OCI-LY3 (cell line): ENCODE measurements around the gene COBL.

Experiments
- H2AFZ ChIP-seq: fragments of 200-600, 300-600 bp; shearing (Covaris generic); 2 replicates; pipeline ENCODE4 v1.6.0; 2014; ENCODE audit warnings: antibody characterized with exemption, low read depth, low read length
- H3K27ac ChIP-seq: fragments of 200-600, 300-600 bp; sonication (generic); 2 replicates; pipeline ENCODE4 v1.5.1; 2014; ENCODE audit warnings: mild to moderate bottlenecking, low read length, moderate library complexity, mixed read lengths
- H3K27me3 ChIP-seq: fragments of 200-600, 300-600 bp; sonication (generic); 2 replicates; pipeline ENCODE4 v1.6.1; 2014; ENCODE audit warnings: low read depth, low read length, mixed read lengths
- H3K36me3 ChIP-seq: fragments of 200-600, 300-600 bp; sonication (generic); replicated peaks from 2 replicates; pipeline ENCODE3; 2014; ENCODE audit warnings: low read depth, low read length, mixed read lengths
- H3K4me1 ChIP-seq: fragments of 300-600, 200-600 bp; sonication (generic); 2 replicates; pipeline ENCODE4 v1.6.1; 2014; ENCODE audit warnings: low read length, mixed read lengths
- H3K4me2 ChIP-seq: fragments of 200-600, 300-600 bp; sonication (generic); 2 replicates; pipeline ENCODE4 v1.6.1; 2014; ENCODE audit warnings: low read length, mixed read lengths
- H3K4me3 ChIP-seq: fragments of 300-600, 200-600 bp; sonication (generic); 2 replicates; pipeline ENCODE4 v1.5.1; 2014; ENCODE audit warnings: antibody characterized with exemption, mild to moderate bottlenecking, low read length, moderate library complexity
- H3K79me2 ChIP-seq: fragments of 300-600, 200-600 bp; shearing (Covaris generic); 2 replicates; pipeline ENCODE4 v1.6.1; 2014; ENCODE audit warnings: mild to moderate bottlenecking, low read length, mixed read lengths
- H3K9ac ChIP-seq: fragments of 300-600, 200-600 bp; shearing (Covaris generic); 2 replicates; pipeline ENCODE4 v1.6.0; 2014; ENCODE audit warnings: mild to moderate bottlenecking, low read length, moderate library complexity
- H3K9me3 ChIP-seq: fragments of 200-600, 300-600 bp; shearing (Covaris generic); 2 replicates; pipeline ENCODE4 v1.6.1; 2014; ENCODE audit warnings: low read length, mixed read lengths; ENCODE audit not compliant: insufficient read depth
- H4K20me1 ChIP-seq: fragments of 200-600, 300-600 bp; sonication (generic); 2 replicates; pipeline ENCODE4 v1.6.1; 2016; ENCODE audit warnings: low read length, mixed read lengths; ENCODE audit not compliant: insufficient read depth
- EZH2phosphoT487 ChIP-seq: fragments of 200-600 bp; shearing (Covaris generic); IDR thresholded peaks from 2 replicates; pipeline ENCODE4 v1.6.1; 2018; ENCODE audit warnings: antibody characterized with exemption, mixed run types, low read depth
- TF ChIP-seq, protein P1 (sequence below): fragments of 200-600, 300-600 bp; sonication (generic); IDR thresholded peaks from 2 replicates; pipeline ENCODE4 v1.5.1; 2014; ENCODE audit warnings: antibody characterized with exemption, low read length, low read depth

COBL gene

DNA sequence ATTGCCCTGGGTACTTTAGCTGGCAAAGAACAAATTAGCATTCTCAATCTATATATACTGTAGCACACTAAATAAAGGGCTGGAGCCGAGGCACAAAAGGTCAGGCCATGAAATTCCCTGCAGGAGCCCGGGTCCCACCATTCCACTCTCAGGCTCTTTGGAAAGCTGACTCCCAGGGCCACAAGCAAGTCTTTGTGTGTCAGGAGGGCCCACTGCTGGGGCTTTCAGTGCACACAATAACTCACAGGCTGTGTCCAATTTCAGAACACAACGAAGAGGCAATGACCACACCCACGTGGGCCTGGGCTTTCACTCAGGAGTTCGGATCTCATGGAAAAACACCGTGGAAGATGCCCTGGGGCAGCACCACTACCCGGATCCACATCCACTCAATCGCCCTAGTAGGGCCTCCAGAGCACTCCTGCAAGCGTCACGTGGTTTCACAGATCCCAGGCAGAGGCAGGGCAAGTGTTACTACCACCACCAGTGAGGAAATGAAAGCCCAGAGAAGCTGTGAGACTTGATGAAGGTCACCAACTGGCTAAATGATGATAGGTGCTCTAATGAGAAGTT is 60.3 kb downstream of the COBL start:
- no peaks in the 10 kb centered on the region for H3K9me3 ChIP-seq
- H3K79me2 ChIP-seq = no peaks in the 10 kb centered on the region
- no peak for TF ChIP-seq EZH2phosphoT487
- TF ChIP-seq, protein P1, sequence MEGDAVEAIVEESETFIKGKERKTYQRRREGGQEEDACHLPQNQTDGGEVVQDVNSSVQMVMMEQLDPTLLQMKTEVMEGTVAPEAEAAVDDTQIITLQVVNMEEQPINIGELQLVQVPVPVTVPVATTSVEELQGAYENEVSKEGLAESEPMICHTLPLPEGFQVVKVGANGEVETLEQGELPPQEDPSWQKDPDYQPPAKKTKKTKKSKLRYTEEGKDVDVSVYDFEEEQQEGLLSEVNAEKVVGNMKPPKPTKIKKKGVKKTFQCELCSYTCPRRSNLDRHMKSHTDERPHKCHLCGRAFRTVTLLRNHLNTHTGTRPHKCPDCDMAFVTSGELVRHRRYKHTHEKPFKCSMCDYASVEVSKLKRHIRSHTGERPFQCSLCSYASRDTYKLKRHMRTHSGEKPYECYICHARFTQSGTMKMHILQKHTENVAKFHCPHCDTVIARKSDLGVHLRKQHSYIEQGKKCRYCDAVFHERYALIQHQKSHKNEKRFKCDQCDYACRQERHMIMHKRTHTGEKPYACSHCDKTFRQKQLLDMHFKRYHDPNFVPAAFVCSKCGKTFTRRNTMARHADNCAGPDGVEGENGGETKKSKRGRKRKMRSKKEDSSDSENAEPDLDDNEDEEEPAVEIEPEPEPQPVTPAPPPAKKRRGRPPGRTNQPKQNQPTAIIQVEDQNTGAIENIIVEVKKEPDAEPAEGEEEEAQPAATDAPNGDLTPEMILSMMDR = no peak
- no peak overlapping the region for H3K4me3 ChIP-seq
- H3K36me3 ChIP-seq = no peaks in the 10 kb centered on the region
- H3K9ac ChIP-seq = no peak overlapping the region
- H3K27ac ChIP-seq = no peak overlapping the region
- H3K4me2 ChIP-seq = no peak overlapping the region
- peaks cover 6% of the 10 kb centered on the region; the same call in 1 of the 2 replicates for H3K27me3 ChIP-seq
- H2AFZ ChIP-seq = no peak overlapping the region
- H3K4me1 ChIP-seq = no peaks in the 10 kb centered on the region
- H4K20me1 ChIP-seq = no peaks in the 10 kb centered on the region

DNA sequence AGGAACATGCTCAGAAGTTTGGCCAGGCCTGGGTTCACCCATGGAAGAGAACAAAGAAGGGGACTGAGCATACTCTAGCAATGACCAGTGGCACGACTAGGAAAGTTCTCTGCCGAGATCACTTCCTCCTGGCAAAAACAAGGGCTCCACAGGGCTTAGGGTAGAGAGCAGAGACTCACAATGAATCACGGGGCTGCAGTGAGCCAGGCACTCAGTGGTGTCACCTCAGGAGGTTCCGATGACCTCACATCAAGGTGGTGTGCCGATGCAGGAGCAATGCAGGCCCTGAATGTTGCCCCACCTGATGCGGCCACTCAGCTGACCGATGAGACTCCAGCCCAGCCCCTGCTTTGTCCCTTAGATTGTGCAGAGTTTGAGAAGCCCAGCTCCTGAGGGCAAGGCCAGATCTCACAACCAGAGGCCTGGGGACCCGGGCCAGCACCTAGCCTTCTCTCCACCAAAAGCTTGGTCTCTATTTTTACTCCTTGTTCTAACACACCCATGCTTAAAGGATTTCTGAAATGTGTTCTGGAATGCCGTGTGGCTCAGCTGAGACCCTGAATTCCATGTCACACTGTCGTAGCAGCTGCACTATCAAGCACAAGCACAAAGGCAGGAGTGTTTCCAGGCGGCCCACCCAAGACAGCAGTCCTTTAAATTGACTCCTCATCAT is 60.9 kb downstream of the COBL start:
- Histone ChIP-seq H3K79me2 (no peaks in the 10 kb centered on the region), H2AFZ (no peak overlapping the region), H3K36me3 (no peaks in the 10 kb centered on the region), H3K4me2 (no peak overlapping the region), H3K4me1 (no peaks in the 10 kb centered on the region), H3K27ac (no peak overlapping the region), H3K27me3 (peaks cover 6% of the 10 kb centered on the region; the same call in 1 of the 2 replicates), H3K9ac (no peak overlapping the region), H4K20me1 (no peaks in the 10 kb centered on the region), H3K4me3 (no peak overlapping the region), H3K9me3 (no peaks in the 10 kb centered on the region)
- TF ChIP-seq EZH2phosphoT487 = no peak
- TF ChIP-seq, protein P1 = no peak

DNA sequence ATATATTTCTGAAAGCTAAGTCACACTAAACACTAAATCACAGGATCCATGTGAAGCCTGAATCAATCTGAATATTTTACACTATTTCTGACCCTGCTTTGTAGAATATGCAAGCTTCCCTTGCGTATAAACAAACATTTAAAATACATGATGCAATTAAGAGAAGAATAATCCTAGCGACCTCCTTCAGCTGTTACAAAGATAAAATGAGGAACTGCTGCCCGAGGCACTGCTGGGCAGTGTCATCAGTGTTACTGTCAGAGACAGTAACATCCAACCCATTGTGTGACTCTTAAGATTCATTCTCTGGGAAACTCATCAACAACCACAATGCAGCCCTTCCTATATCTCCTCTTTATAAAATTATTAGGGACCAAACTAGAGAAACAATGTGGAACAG is 61.6 kb downstream of the COBL start:
- no peak overlapping the region for H3K4me3 ChIP-seq
- TF ChIP-seq, protein P1 = no peak
- TF ChIP-seq EZH2phosphoT487 = no peak

DNA sequence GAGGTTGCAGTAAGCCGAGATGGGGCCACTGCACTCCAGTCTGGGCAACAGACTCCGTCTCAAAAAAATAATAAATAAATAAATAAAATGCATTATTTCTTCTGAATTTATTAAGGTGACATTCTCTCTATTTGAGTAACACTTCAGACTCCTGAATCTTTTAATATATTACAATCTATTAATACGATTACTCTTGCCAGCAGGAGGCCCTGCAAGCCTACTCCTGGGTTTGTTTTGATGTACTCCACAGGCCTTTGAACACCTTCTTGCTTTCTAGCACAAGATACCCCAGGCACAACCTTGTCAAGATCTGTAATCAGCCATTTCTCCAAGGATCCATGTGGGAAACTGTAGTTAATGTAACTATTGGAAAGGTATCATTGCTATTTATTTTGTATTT is 63.5 kb downstream of the COBL start:
- H3K79me2 ChIP-seq = no peaks in the 10 kb centered on the region

More for the DNA sequence above, 61.6 kb downstream of the COBL start:
- H3K27me3 ChIP-seq = peaks cover 6% of the 10 kb centered on the region; the same call in 1 of the 2 replicates
- no peak overlapping the region for H2AFZ ChIP-seq
- no peaks in the 10 kb centered on the region for H3K36me3 ChIP-seq
- no peaks in the 10 kb centered on the region for H3K9me3 ChIP-seq
- H3K9ac ChIP-seq = no peak overlapping the region
- H3K79me2 ChIP-seq = no peaks in the 10 kb centered on the region
- H3K4me2 ChIP-seq = no peak overlapping the region
- H3K27ac ChIP-seq = no peak overlapping the region
- H4K20me1 ChIP-seq = no peaks in the 10 kb centered on the region
- no peaks in the 10 kb centered on the region for H3K4me1 ChIP-seq

More for the DNA sequence above, 63.5 kb downstream of the COBL start:
- no peak for TF ChIP-seq EZH2phosphoT487
- TF ChIP-seq, protein P1 = no peak
- H3K4me2 ChIP-seq = no peak overlapping the region
- H4K20me1 ChIP-seq = no peaks in the 10 kb centered on the region
- H3K9me3 ChIP-seq = no peaks in the 10 kb centered on the region
- H3K4me1 ChIP-seq = no peaks in the 10 kb centered on the region
- no peak overlapping the region for H3K9ac ChIP-seq
- H3K27me3 ChIP-seq = peaks cover 5% of the 10 kb centered on the region
- H3K36me3 ChIP-seq = no peaks in the 10 kb centered on the region
- no peak overlapping the region for H3K27ac ChIP-seq
- no peak overlapping the region for H3K4me3 ChIP-seq
- H2AFZ ChIP-seq = no peak overlapping the region
